HepG2 (cell line): ENCODE results near the gene NOL4L. TPM values are rescaled to one million over a fixed set of nuclear protein-coding genes. Genes with fewer than 3 reads are reported as not detected.
A peak's percentile ranks its signal among the peaks of the same experiment; 100 is the strongest.

ENCODE experiments used
- E2F1 ChIP-seq: sonication (generic); formaldehyde crosslinking; IDR thresholded peaks from 2 replicates; pipeline ENCODE4 v1.5.0; 2020; ENCODE audit warnings: missing genetic modification reagents
- KAT7 ChIP-seq: IDR thresholded peaks from 2 replicates; pipeline ENCODE4 v1.6.1; 2018; ENCODE audit warnings: borderline replicate concordance, missing compliant biosample characterization
- KLF12 ChIP-seq: sonication (generic); formaldehyde crosslinking; IDR thresholded peaks from 2 replicates; pipeline ENCODE4 v1.4.0; 2020; ENCODE audit warnings: missing genetic modification reagents, borderline replicate concordance
- MAF1 ChIP-seq: sonication (generic); formaldehyde crosslinking; IDR thresholded peaks from 2 replicates; pipeline ENCODE4 v1.5.0; 2020; ENCODE audit warnings: missing genetic modification reagents, borderline replicate concordance
- MTA1 ChIP-seq: sonication (generic); formaldehyde crosslinking; IDR thresholded peaks from 2 replicates; pipeline ENCODE4 v1.4.0; 2020; ENCODE audit warnings: missing genetic modification reagents, mild to moderate bottlenecking, borderline replicate concordance
- RARG ChIP-seq: sonication (generic); formaldehyde crosslinking; IDR thresholded peaks from 2 replicates; pipeline ENCODE4 v1.4.0; 2020; ENCODE audit warnings: low read depth, mild to moderate bottlenecking, missing genetic modification reagents
- ZNF274 ChIP-seq: sonication (generic); formaldehyde crosslinking; IDR thresholded peaks from 2 replicates; pipeline ENCODE4 v1.5.1; 2020; ENCODE audit warnings: mild to moderate bottlenecking, missing genetic modification reagents
- ZNF543 ChIP-seq: sonication (generic); formaldehyde crosslinking; IDR thresholded peaks from 2 replicates; pipeline ENCODE4 v1.4.0; 2020; ENCODE audit warnings: mild to moderate bottlenecking, missing genetic modification reagents
- ZNF660 ChIP-seq: sonication (generic); formaldehyde crosslinking; IDR thresholded peaks from 2 replicates; pipeline ENCODE4 v1.5.1; 2020; ENCODE audit warnings: mild to moderate bottlenecking, low read depth, missing genetic modification reagents, borderline replicate concordance
- ZNF800 ChIP-seq: sonication (generic); formaldehyde crosslinking; IDR thresholded peaks from 2 replicates; pipeline ENCODE4 v1.4.0; 2020; ENCODE audit warnings: missing genetic modification reagents
- polyA plus RNA-seq, 8 experiments: library from polyadenylated mRNA; depleted of rRNA in 3 of 8; stranded (reverse) in 7 of 8; unstranded in 1 of 8; fragments of >200 nt; fragmentation: Illumina TruSeq in 4 of 8; extraction: Trizol in 4 of 8; gene quantifications; 2 replicates each; pipeline versions ENCODE4 v1.2.1 to v1.2.3, GENCODE V29; 2011 to 2016; ENCODE audit warnings: low read depth in 4 of 8, missing spikeins in 1 of 8, mixed read lengths in 1 of 8; ENCODE audit not compliant: insufficient read depth in 1 of 8
- total RNA-seq, 5 experiments: library from RNA; depleted of rRNA; stranded (reverse); fragments of >200 nt; fragmentation: Illumina TruSeq; extraction: Trizol; gene quantifications; 2 replicates each; pipeline ENCODE4 v1.2.3, GENCODE V29; 2016; ENCODE audit warnings: low read depth in 1 of 5
- TF ChIP-seq, protein P1 (sequence below): fragments of 450-650 bp; IDR thresholded peaks from 2 replicates; pipeline ENCODE4 v1.6.1; 2016
- TF ChIP-seq, protein P2 (sequence below): sonication (generic); formaldehyde crosslinking; IDR thresholded peaks from 2 replicates; pipeline ENCODE4 v1.5.0; 2020; ENCODE audit warnings: mild to moderate bottlenecking, missing genetic modification reagents

Gene NOL4L
- total and polyA plus RNA-seq, 2 of the 13 experiments (the other 11 are each of a cell fraction or from before 2014, with no cell fraction given) = 16.6 to 35.4 TPM

- 0 out of 2 replicates have a peak, but pooled peaks have one; percentile 25 for TF ChIP-seq ZNF543 (CRISPR knock-in tag)
- TF ChIP-seq KLF12 (CRISPR knock-in tag) = no peak
- TF ChIP-seq KAT7 (CRISPR knock-in tag) = no peak
- TF ChIP-seq, protein P1, sequence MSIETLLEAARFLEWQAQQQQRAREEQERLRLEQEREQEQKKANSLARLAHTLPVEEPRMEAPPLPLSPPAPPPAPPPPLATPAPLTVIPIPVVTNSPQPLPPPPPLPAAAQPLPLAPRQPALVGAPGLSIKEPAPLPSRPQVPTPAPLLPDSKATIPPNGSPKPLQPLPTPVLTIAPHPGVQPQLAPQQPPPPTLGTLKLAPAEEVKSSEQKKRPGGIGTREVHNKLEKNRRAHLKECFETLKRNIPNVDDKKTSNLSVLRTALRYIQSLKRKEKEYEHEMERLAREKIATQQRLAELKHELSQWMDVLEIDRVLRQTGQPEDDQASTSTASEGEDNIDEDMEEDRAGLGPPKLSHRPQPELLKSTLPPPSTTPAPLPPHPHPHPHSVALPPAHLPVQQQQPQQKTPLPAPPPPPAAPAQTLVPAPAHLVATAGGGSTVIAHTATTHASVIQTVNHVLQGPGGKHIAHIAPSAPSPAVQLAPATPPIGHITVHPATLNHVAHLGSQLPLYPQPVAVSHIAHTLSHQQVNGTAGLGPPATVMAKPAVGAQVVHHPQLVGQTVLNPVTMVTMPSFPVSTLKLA = no peak
- TF ChIP-seq RARG (CRISPR knock-in tag) = no peak
- TF ChIP-seq MTA1 = peak; percentile 46; the same call in 1 of the 2 replicates
- TF ChIP-seq, protein P2, sequence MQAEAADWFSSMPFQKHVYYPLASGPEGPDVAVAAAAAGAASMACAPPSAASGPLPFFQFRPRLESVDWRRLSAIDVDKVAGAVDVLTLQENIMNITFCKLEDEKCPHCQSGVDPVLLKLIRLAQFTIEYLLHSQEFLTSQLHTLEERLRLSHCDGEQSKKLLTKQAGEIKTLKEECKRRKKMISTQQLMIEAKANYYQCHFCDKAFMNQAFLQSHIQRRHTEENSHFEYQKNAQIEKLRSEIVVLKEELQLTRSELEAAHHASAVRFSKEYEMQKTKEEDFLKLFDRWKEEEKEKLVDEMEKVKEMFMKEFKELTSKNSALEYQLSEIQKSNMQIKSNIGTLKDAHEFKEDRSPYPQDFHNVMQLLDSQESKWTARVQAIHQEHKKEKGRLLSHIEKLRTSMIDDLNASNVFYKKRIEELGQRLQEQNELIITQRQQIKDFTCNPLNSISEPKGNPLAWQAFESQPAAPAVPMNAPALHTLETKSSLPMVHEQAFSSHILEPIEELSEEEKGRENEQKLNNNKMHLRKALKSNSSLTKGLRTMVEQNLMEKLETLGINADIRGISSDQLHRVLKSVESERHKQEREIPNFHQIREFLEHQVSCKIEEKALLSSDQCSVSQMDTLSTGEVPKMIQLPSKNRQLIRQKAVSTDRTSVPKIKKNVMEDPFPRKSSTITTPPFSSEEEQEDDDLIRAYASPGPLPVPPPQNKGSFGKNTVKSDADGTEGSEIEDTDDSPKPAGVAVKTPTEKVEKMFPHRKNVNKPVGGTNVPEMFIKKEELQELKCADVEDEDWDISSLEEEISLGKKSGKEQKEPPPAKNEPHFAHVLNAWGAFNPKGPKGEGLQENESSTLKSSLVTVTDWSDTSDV (CRISPR knock-in tag) = 0 out of 2 replicates have a peak, but pooled peaks have one; percentile 31
- TF ChIP-seq MAF1 = no peak
- TF ChIP-seq E2F1 (CRISPR knock-in tag) = peak; percentile 24; the same call in 1 of the 2 replicates
- no peak for TF ChIP-seq ZNF274 (CRISPR knock-in tag)
- TF ChIP-seq ZNF660 = no peak
- no peak; the same call in 1 of the 2 replicates for TF ChIP-seq ZNF800
Observed at GRCh38 chr20:32585586-32586127, 524 bp upstream of the NOL4L start (continued).
